ENCODE data around the gene CD200R1L. TPM values are rescaled to one million over a fixed set of nuclear protein-coding genes. Genes with fewer than 3 reads are reported as not detected.

CD200R1L gene
- total and polyA plus RNA-seq, 7 donors: not detected

- peak overlapping the region in 3 of 4 donors; percentile 24 to 64 (median 45) for H3K27ac ChIP-seq
- no peaks in the 10 kb centered on the region for H3K27me3 ChIP-seq
- TF ChIP-seq POLR2AphosphoS5 (IDR thresholded peaks at IDR 0.05) (peak in 2 of 4 donors; percentile 14 to 42), POLR2A (IDR thresholded peaks at IDR 0.05) (no peak)
- intact Hi-C loops (cut with DNase I): no loop called here
- no peaks in the 10 kb centered on the region for H3K9me3 ChIP-seq
- H3K4me1 ChIP-seq: peaks cover 0 to 44% (median 24%) of the 10 kb centered on the region in 4 donors
- 62 to 73% methylated on average over 4 of the region's 4 CpGs for WGBS, 2 donors
- no peaks in the 10 kb centered on the region for H3K36me3 ChIP-seq
- DNase-seq: no peak
- H3K4me3 ChIP-seq: no peak overlapping the region
These were observed 71.5 kb downstream of the CD200R1L start for GRCh38 chr3:112775011-112775742.

GRCh38 chr3:112774293-112774926 lies 72.3 kb downstream of the CD200R1L start:
- TF ChIP-seq POLR2A (IDR thresholded peaks at IDR 0.05): no peak
- no peak for TF ChIP-seq EP300 (IDR thresholded peaks at IDR 0.05)
- TF ChIP-seq CTCF (IDR thresholded peaks at IDR 0.05): no peak
- no peak for TF ChIP-seq POLR2AphosphoS5 (IDR thresholded peaks at IDR 0.05)
- no peaks in the 10 kb centered on the region for H3K9me3 ChIP-seq
- peak overlapping the region in 3 of 4 donors; percentile 24 to 45 (median 24) for H3K27ac ChIP-seq
- no peaks in the 10 kb centered on the region for H3K27me3 ChIP-seq
- H3K4me3 ChIP-seq: no peak overlapping the region
- DNase-seq: no peak
- intact Hi-C loops (cut with DNase I): no loop called here
- H3K36me3 ChIP-seq: no peaks in the 10 kb centered on the region
- peaks cover 0 to 38% (median 24%) of the 10 kb centered on the region in 4 donors for H3K4me1 ChIP-seq
- 56 to 84% methylated on average over 6 of the region's 6 CpGs for WGBS, 2 donors

- Histone ChIP-seq H3K27ac (no peak overlapping the region), H3K4me3 (no peak overlapping the region), H3K4me1 (peaks cover 0 to 32% (median 19%) of the 10 kb centered on the region in 4 donors), H3K9me3 (no peaks in the 10 kb centered on the region), H3K27me3 (no peaks in the 10 kb centered on the region), H3K36me3 (no peaks in the 10 kb centered on the region)
- intact Hi-C loops (cut with DNase I): no loop called here
- TF ChIP-seq POLR2A (IDR thresholded peaks at IDR 0.05) (no peak), POLR2AphosphoS5 (IDR thresholded peaks at IDR 0.05) (no peak), CTCF (IDR thresholded peaks at IDR 0.05) (no peak), EP300 (IDR thresholded peaks at IDR 0.05) (no peak)
- 16 to 47% methylated on average over 6 of the region's 6 CpGs for WGBS, 2 donors
- no peak for DNase-seq
These were observed 72.8 kb downstream of the CD200R1L start for GRCh38 chr3:112773864-112774263.

GRCh38 chr3:112770951-112771350 lies 75.7 kb downstream of the CD200R1L start:
- 94 to 95% methylated on average over 2 of the region's 2 CpGs for whole genome bisulfite sequencing, 2 donors
- Histone ChIP-seq H3K36me3 (no peaks in the 10 kb centered on the region), H3K9me3 (no peaks in the 10 kb centered on the region), H3K4me1 (peaks cover 0 to 25% (median 12%) of the 10 kb centered on the region in 4 donors), H3K4me3 (no peak overlapping the region), H3K27ac (no peak overlapping the region), H3K27me3 (no peaks in the 10 kb centered on the region)
- no peak for TF ChIP-seq CTCF (IDR thresholded peaks at IDR 0.05)
- no peak for TF ChIP-seq EP300 (IDR thresholded peaks at IDR 0.05)
- no peak for TF ChIP-seq POLR2A (IDR thresholded peaks at IDR 0.05)
- TF ChIP-seq POLR2AphosphoS5 (IDR thresholded peaks at IDR 0.05): no peak
- intact Hi-C loops (cut with DNase I): no loop called here
- no peak for DNase-seq

GRCh38 chr3:112770032-112770626 lies 76.5 kb downstream of the CD200R1L start:
- H3K9me3 ChIP-seq: no peaks in the 10 kb centered on the region
- H3K4me3 ChIP-seq: no peak overlapping the region
- TF ChIP-seq POLR2A (IDR thresholded peaks at IDR 0.05): no peak
- TF ChIP-seq POLR2AphosphoS5 (IDR thresholded peaks at IDR 0.05): no peak
- TF ChIP-seq EP300 (IDR thresholded peaks at IDR 0.05): no peak
- no peak for TF ChIP-seq CTCF (IDR thresholded peaks at IDR 0.05)
- H3K27me3 ChIP-seq: no peaks in the 10 kb centered on the region
- DNase-seq: no peak
- intact Hi-C loops (cut with DNase I): no loop called here
- WGBS, 2 donors: 77 to 84% methylated on average over 3 of the region's 3 CpGs
- H3K4me1 ChIP-seq: peaks cover 0 to 18% (median 12%) of the 10 kb centered on the region in 4 donors
- H3K36me3 ChIP-seq: no peaks in the 10 kb centered on the region
- peak overlapping the region in 1 of 4 donors; percentile 31 for H3K27ac ChIP-seq

Data from sigmoid colon (tissue), 7 donors.